DND-41 (cell line): ENCODE data around the gene PIK3CG.

Source experiments
- EZH2 ChIP-seq: IDR thresholded peaks from 3 replicates; pipeline ENCODE4 v1.6.1; 2012; ENCODE audit warnings: borderline replicate concordance, low read depth, mild to moderate bottlenecking, moderate library complexity, low read length, inconsistent platforms; ENCODE audit not compliant: severe bottlenecking
- TF ChIP-seq, protein P1 (sequence below): IDR thresholded peaks from 2 replicates; pipeline ENCODE4 v1.5.1; 2012; ENCODE audit warnings: borderline replicate concordance, low read length, moderate library complexity, mild to moderate bottlenecking; ENCODE audit not compliant: poor library complexity, severe bottlenecking; ENCODE audit errors: extremely low read depth

DNA sequence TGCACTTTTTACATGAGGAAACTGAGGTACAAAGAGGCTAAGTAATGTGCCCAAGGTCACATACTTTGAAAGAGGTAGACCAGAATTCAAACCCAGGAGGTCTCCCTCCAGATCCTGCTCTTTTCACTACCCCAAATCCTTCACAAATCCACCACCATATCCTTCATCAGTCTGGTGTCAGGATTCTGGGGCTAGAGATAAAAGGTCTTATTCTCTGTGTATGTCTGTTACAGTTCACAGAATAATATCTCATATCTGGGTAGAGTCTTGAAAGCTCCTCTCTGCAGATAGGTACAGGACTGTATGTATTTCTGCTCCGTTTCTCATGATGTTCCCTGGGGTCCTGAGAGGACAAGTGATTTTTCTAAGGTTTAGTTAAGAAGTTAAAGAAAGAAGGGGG lies 4.9 kb downstream of the PIK3CG start:
- TF ChIP-seq, protein P1, sequence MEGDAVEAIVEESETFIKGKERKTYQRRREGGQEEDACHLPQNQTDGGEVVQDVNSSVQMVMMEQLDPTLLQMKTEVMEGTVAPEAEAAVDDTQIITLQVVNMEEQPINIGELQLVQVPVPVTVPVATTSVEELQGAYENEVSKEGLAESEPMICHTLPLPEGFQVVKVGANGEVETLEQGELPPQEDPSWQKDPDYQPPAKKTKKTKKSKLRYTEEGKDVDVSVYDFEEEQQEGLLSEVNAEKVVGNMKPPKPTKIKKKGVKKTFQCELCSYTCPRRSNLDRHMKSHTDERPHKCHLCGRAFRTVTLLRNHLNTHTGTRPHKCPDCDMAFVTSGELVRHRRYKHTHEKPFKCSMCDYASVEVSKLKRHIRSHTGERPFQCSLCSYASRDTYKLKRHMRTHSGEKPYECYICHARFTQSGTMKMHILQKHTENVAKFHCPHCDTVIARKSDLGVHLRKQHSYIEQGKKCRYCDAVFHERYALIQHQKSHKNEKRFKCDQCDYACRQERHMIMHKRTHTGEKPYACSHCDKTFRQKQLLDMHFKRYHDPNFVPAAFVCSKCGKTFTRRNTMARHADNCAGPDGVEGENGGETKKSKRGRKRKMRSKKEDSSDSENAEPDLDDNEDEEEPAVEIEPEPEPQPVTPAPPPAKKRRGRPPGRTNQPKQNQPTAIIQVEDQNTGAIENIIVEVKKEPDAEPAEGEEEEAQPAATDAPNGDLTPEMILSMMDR = no peak
- TF ChIP-seq EZH2 = no peak
